ENCODE data around the gene LTBP1.

- no peak for TF ChIP-seq CTCF (conservative IDR thresholded peaks at IDR 0.05; ENCODE audit: low read depth, low read length)
- no peak for TF ChIP-seq EZH2 (IDR thresholded peaks at IDR 0.05; ENCODE audit: borderline replicate concordance, low read depth, low read length, poor library complexity, severe bottlenecking)
Measured at GRCh38 chr2:33166287-33166881, 219.6 kb downstream of the LTBP1 start.
